Measurements from ENCODE around the gene AKAP6.
A peak's percentile ranks its signal among the peaks of the same experiment; 100 is the strongest.

AKAP6 gene

GRCh38 chr14:32669391-32669790, 340.3 kb downstream of the AKAP6 start:
- no peak for DNase-seq (ENCODE audit: low read depth in 3 of 3)

GRCh38 chr14:32675433-32675832, 346.3 kb downstream of the AKAP6 start:
- no peak for DNase-seq (ENCODE audit: low read depth in 3 of 3)

DNA sequence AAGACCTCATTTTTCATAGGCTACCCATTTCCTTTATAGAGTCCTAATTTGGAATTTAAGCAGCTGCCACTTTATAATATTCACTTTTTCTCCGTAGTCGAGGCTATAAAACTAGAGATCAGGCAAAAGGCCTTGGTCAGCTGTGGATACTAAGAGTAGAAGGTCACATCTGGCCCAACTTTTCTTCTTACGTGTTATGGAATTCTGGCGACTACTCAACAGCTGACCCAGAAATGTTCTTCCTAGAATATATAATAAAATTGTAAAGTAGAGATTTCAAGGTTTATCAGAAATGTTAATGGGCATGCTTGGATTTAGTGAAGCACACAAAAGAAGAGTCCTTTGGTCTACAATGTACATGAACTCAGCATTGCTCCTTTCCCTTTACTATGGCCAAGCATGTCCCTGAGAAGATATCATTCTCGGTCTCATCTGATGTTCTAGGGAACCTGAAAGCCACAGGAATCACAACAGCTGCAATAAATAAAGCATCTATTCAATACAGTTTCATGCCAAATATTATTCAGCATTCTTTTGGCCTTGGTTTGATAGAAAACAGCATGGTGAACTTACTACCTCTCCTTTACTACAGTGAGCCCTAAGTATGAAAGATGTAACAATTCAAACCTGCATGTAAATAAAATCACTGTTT, 348.2 kb downstream of the AKAP6 start:
- DNase-seq (ENCODE audit: low read depth in 3 of 3), result no peak

DNA sequence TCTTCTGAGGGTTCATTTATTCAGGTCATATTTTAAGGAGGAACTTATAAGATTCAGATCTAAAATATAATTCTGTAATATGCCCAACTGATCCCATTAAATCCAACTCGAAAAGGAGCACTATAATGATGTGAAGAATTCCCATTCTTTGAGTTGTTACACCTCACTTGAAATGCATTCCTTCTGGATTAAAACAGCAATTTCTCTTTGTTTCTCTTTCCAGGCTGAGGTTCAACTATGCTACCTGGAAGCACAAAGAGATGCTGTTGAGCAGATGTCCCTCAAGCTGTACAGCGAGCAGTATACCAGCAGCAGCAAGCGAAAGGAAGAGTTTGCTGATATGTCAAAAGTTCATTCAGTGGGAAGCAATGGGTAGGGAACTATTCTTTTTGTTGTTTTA, 349.0 kb downstream of the AKAP6 start:
- no peak for DNase-seq (ENCODE audit: low read depth in 3 of 3)

DNA sequence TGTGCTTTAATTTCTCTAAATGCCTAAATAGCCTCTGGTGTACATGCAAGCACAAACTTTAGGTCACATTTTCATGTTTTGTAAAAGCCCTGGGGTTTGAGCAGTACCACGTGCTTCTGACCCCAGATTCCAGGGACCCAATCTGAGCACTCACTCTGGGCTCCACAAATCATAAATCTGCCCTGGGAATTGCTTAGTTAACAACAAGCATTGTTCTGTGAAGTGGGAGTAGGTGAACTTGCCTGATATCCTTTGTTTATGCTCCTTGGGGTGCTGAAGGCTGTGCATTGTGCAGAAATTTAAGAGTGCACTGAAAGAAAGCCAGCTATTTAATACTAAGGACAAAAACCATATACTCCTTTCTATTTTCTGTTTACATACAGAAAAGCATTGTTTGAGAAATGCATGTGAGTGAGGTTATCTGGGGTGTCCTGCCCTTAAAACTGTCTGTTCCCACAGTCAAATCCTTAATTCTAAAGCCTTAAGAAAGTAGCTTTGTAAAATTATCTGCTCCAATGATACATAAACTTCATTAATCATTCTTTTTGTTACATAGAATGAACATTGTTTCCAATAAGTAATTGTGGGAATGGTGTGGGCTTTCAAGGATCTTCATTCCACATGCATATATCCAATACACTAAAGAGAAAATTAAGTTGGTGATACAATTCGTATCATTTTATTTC, 351.0 kb downstream of the AKAP6 start:
- no peak for DNase-seq (ENCODE audit: low read depth in 3 of 3)

- DNase-seq (ENCODE audit: low read depth in 3 of 3), result no peak
Observed at GRCh38 chr14:32681598-32681997, 352.5 kb downstream of the AKAP6 start.

GRCh38 chr14:32682214-32682613, 353.1 kb downstream of the AKAP6 start:
- no peak for DNase-seq (ENCODE audit: low read depth in 3 of 3)

- no peak for DNase-seq (ENCODE audit: low read depth in 3 of 3)
Observed at GRCh38 chr14:32683679-32684078, 354.6 kb downstream of the AKAP6 start.

DNA sequence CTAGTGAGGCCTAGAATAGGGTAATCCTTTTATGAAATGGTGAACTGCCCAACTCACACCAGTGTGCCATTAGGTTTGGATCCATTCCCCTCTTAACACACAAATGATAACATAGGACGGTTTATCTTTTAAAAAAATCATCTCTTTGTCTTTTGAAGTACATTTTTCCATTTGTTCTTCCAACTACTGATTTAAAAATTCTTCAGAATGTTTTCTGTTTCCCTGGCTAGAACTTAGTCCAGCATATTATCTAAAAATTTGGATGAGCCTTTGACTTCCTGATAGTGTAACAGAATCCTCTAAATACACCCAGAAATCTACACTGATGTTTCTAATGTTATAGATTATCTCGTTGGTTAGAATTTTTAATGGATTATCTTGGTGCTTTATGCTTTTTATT, 359.8 kb downstream of the AKAP6 start:
- no peak for DNase-seq (ENCODE audit: low read depth in 3 of 3)

- no peak for DNase-seq (ENCODE audit: low read depth in 3 of 3)
Observed at GRCh38 chr14:32692441-32692840, 363.3 kb downstream of the AKAP6 start.

DNA sequence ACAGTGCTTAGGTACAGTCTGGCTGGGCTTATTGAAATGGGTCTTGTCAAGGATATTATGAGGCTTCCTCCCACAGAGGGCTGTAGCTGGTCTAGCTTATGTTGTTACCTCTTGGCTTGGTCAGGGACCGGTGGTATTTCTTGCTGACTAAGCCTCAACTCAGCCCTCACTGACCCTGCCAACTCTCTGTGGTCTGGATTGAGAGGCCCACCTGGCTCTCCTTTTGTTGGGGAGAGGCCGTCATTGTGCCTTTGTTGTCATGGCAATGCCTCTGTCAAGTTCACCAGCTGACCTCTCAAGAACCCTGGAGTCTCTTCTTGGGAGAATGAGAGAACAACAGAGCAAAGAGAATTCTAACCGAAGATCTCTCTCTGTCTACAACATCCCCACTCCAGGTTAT, 364.0 kb downstream of the AKAP6 start:
- DNase-seq (ENCODE audit: low read depth in 3 of 3), result no peak

GRCh38 chr14:32694795-32695449, 365.8 kb downstream of the AKAP6 start:
- DNase-seq (ENCODE audit: low read depth in 3 of 3), result no peak

DNA sequence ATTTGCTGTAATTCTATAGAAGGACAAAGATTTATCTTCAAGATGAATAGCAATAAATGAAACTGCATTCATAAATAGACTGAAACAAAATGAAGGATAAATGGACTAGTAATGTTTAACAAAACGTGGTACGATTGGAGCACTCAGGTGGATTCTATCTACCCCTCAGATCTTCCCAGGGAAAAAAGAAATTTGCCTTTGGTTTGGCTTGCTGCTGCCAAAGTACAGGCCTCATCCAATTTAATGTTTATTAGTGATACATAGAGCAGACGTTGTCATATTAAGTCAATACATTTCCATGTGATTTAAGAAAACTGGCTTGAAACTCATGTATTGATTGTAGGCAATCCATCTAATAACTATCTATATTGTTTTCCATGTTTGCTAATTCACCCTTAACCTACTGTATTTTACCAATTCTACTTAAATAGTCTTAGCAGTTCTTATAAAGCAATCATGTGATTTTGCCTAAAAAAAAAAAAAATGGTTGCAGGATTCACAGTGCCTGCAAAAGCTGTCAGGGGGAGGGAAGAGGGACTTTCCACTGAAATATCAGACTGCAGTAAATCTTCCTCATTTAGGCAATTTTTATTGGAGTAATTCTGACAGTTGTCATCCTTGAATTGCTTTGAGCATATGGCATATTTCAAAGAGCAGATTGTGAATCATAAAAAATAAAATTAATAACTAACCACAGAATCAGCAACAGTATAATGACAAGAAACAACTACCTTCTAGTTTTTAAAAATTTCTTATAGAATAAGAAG, 367.4 kb downstream of the AKAP6 start:
- no peak for DNase-seq (ENCODE audit: low read depth in 3 of 3)

DNA sequence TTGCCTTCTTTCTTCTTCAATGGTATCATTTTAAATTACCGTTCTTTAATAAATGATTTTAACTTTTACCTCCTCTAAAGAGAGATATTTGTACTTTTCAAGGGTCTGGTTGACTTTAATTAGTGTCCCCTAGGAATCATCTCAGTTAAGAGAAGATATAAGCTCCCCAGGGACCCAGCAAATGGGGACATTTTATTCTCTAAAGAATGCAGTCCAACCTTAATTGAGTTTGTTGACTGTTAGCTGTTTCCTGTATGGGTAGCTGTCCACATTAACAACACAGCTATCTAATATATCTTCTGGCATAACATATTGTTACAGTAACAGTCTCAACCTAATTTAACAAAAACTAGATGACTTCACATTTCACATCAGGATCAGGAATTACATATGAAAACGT, 368.0 kb downstream of the AKAP6 start:
- DNase-seq (ENCODE audit: low read depth in 3 of 3), result no peak

DNA sequence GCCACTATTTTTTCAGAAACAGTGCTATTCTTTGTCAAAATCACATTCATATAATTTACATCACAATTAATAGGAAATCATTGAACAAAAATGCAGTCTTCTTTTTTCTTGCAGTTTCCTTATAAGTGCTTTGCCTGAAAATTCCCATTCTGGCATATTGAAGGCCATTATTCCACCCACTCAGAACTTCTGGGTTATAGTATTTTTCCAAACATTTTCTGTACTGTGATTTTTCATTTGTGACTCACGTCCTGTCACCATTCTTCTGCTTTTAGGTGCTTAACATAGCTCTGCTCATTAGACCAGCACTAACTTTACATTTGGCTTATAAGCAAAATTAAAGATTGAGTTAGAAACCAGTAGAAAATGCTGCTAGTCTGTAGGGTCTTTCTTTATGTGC, 368.6 kb downstream of the AKAP6 start:
- DNase-seq (ENCODE audit: low read depth in 3 of 3), result no peak

DNA sequence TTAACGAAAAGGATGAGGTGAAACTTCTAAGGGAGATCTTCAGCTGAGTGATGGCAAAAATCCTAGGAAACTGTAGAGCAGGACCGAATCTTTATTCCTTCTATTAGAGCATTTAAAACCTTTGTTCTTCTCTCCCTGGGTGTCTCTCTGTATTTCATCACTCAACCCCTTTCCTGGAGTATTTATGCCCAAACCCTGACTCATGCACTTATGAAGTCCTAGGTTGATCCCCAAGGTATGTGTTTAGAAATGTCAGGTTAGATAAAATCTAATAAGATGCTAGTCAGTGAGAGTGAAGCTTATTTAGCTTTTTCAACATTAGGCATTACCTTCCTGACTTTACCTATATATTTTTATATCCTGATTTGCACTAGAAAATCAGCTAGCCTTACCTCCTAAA, 369.7 kb downstream of the AKAP6 start:
- DNase-seq (ENCODE audit: low read depth in 3 of 3), result no peak

DNA sequence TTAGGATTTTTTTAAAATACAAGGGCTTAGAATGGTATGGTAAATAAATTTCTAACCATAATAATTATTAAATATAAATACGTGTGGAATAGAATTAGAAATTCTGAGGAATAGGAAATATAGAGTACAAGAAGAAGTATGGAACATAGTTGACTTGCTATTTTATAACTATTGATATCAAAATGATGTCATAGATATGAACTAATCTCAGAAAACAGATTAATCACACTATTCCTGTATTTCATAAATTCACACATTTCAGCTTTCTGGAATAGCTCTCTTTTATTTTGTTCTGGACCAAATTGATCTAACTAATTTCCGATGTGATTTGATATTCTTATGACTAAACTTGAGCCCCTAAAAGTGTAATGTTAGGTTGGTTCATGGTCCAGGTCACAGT, 372.4 kb downstream of the AKAP6 start:
- no peak for DNase-seq (ENCODE audit: low read depth in 3 of 3)

DNA sequence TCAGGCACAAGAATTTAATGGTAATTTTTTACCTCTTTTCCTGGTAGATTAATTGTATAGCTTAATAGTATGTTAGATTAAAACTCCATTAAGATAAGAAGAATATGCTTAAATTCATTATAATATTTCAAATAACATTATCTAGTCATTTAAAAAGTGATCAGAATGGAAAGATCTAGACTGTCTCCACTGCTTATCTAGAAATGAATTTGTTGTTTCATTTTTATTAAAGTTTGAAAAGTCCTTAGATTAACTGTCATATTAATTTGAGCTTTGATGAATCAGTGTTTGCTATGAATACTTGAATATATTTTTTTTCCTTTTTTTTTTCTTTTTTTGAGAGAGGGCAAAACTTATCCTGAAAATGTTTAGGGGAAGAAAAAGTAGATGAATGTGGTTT, 373.0 kb downstream of the AKAP6 start:
- no peak for DNase-seq (ENCODE audit: low read depth in 3 of 3)

- peak in 2 of 3 donors; percentile 2 to 4 for DNase-seq (ENCODE audit: low read depth in 3 of 3)
Observed at GRCh38 chr14:32702562-32702961, 373.5 kb downstream of the AKAP6 start.

DNA sequence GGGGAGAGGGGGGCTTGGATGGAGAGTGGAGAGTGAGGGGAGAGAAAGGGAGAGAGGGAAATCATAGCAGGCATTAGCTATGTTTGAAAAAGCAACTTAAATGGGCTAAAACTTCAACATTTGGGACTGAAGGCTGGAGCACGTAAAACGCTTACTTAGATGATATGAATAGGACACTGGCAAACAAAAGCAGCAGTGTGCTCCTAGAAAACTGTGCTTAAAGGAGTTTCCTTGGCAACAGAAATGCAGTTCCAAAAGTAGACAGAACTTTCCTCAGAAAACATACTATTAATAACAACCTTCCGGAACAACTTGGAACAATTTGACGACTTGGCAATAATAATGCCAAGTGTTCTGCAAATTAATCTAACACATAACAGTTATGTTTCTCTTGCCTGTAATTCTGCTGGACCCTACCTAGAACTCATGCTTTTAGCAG, 374.1 kb downstream of the AKAP6 start:
- no peak for DNase-seq (ENCODE audit: low read depth in 3 of 3)

- no peak for DNase-seq (ENCODE audit: low read depth in 3 of 3)
Observed at GRCh38 chr14:32706721-32707519, 377.8 kb downstream of the AKAP6 start.
